ENCODE results near the gene TBC1D22A.

TBC1D22A gene

GRCh38 chr22:46923394-46923793, 160.9 kb downstream of the TBC1D22A start:
- DNase-seq (ENCODE audit: low spot score), result no peak
- no peak for TF ChIP-seq CTCF (IDR thresholded peaks at IDR 0.05; ENCODE audit: extremely low read depth, missing control alignments)

DNA sequence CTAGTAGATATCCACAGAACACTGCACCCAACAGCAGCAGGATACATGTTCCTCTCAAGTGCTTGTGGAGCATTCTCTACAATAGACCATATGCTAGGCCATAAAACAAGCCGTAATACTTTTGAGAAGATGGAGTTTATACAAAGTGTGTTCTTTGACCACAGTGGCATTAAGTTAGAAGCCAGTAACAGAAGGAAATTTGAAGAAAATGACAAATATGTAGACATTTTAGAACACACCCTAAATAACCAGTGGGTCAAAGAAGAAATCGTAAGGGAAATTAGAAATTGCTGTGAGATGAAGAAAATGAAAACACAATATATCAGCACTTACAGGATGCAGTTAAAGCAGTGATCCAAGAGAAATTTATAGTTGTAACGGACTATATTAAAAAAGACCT, 163.4 kb downstream of the TBC1D22A start:
- TF ChIP-seq CTCF (IDR thresholded peaks at IDR 0.05; ENCODE audit: extremely low read depth, missing control alignments), result no peak
- no peak for DNase-seq (ENCODE audit: low spot score)

GRCh38 chr22:46929046-46929709, 166.7 kb downstream of the TBC1D22A start:
- DNase-seq (ENCODE audit: low spot score), result no peak
- no peak for TF ChIP-seq CTCF (IDR thresholded peaks at IDR 0.05; ENCODE audit: extremely low read depth, missing control alignments)

- no peak for TF ChIP-seq CTCF (IDR thresholded peaks at IDR 0.05; ENCODE audit: extremely low read depth, missing control alignments)
- DNase-seq (ENCODE audit: low spot score), result no peak
Observed at GRCh38 chr22:46929710-46930204, 167.3 kb downstream of the TBC1D22A start.

DNA sequence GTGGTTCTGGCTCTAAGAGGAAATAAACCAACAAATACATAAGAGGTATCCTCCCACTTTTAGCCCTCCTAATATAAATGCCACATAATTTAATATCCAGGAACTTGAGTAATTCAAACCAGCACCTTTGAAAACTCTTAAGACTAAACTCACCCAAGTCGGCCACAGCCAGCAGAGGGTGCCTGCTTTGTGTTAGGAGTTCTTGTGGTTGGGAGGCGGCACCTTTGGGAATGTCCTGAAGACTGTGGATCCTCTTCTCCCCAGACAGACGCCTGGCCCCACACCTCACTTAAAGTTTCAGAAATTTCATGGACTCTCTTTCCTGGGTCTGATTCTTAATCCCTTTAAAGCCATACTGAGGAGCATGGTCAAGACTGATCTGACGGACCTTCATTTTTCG, 169.0 kb downstream of the TBC1D22A start:
- TF ChIP-seq CTCF (IDR thresholded peaks at IDR 0.05; ENCODE audit: extremely low read depth, missing control alignments), result no peak
- no peak for DNase-seq (ENCODE audit: low spot score)

DNA sequence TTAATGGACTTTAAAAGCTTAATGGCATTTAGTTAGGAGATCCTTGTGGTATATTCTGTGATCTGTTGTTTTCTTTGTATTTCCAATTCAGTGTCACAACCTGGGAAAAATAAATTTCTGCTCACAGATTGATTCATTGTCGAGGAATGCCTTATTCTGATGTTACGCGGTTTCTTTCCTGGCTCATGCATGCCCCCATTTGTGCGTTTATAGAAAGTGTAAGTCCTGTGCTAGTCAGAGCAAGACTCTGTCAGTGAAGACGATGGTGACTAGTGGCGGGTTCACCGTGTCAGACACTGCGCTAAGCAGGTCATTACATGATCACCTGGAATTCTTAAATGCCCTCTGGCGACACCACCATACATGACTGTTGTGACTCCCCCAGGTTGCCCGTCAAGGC, 169.4 kb downstream of the TBC1D22A start:
- no peak for DNase-seq (ENCODE audit: low spot score)
- no peak for TF ChIP-seq CTCF (IDR thresholded peaks at IDR 0.05; ENCODE audit: extremely low read depth, missing control alignments)

DNA sequence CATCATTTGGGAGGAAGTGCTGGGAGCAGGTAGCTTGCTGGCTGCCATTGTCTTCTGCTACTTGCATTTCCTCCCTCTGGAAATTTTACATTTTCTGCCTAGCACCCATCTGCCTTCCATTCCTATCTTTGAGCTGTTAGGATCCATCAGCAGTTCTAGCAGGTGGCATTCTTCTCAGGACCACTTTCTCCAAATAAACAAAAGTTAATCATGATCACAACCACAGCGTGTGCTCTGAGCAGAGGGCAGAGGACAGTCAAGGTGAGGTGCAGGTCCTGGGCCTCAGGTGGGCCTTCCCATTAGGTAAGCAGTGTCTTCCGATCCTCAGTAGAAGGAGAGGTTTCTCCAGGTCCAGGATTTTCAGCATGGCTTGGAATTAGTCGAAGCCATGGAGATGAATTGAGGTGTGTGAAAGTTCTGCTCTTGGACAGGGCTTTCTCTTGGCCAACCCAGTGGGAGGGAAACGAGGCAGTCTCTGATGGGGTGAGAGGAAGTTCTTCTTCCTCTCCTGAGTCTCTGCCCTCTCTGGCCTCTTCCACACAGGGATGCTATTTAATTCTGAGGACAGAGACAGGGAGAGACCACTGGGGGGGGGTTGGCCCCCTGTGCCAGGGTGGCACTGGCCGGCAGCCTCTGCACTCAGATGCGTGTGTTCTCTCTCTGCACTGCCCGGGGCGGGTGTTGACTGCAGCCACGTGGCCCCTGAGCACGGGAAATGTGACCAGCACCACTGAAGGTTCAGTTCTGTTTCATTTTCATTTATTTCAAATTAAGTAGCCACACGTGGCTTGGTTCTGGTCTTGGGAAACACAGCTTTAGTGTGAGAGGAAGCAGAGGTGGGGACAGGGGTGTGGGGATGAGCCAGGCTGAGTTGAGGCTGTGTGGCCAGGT, 170.8 kb downstream of the TBC1D22A start:
- TF ChIP-seq CTCF (IDR thresholded peaks at IDR 0.05; ENCODE audit: extremely low read depth, missing control alignments), result no peak
- DNase-seq (ENCODE audit: low spot score), result no peak
